NCI-H446 treated with DMSO at 0.1 percent for 48 hours (cell line): ENCODE results near the gene PRIMA1.

Experiments
- DNase-seq: peaks from one replicate; lab custom pipeline; 2025; lab: John Stamatoyannopoulos, UW

The PRIMA1 gene

DNA sequence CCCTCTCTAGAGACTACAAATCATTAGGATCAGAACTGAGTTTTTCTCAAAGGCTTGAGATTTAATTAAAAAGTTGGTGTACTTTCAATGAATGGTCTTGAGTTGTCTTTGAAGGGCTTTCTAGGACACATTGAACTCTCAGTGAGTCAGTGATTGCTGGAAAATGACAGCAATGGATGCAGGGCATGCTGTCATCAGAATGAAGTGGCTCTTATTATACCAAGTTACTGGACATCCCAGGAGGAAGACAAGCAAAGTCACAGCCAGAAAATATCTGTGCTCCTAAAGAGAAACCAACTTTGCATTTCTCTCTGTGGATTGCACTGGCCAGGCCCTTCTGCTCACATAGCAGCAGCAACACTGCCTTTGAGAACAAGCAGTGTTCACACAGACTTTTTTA, 112.6 kb downstream of the PRIMA1 start:
- DNase-seq, result no peak

DNA sequence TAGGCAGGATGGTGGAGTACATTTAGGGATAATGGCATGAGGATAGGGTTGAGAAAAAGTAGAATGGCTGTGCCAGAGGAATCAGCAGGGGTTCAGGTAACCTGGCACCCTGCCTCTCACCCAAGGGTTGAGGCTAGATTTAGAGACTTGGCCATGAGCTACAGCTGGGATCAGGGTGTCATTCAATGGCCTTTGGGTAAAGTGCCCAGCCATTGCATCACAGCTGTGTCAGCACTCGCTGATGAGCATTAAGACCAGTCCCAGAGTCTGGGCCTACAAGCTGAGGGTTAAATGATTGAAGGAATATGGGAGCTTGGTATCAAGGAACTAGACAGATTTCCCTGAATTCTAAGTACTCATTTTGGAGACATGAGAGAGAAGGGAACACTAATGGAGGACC, 113.9 kb downstream of the PRIMA1 start:
- no peak for DNase-seq

GRCh38 chr14:93669632-93670031, 118.7 kb downstream of the PRIMA1 start:
- DNase-seq, result no peak
